ENCODE measurements around the gene CTSO.

CTSO gene

GRCh38 chr4:155984106-155984797 lies 30.6 kb upstream of the CTSO start:
- Histone ChIP-seq H3K79me1 (replicated peaks; ENCODE audit: low read length, poor library complexity, severe bottlenecking) (no peaks in the 10 kb centered on the region), H2BK15ac (ENCODE audit: low read depth, poor library complexity, severe bottlenecking) (no peak overlapping the region), H4K8ac (ENCODE audit: low read length) (no peak overlapping the region), H3K27ac (ENCODE audit: low read length, poor library complexity, severe bottlenecking) (no peak overlapping the region), H3K27me3 (ENCODE audit: control insufficient read depth in 1 of 2, insufficient read depth in 1 of 2, low read length in 2 of 2) (no peaks in the 10 kb centered on the region), H4K91ac (ENCODE audit: low read length) (no peak overlapping the region), H3K36me3 (ENCODE audit: control insufficient read depth in 1 of 2, insufficient read depth in 2 of 2, low read depth in 1 of 2, low read length in 2 of 2) (no peaks in the 10 kb centered on the region), H3K9me3 (ENCODE audit: control insufficient read depth, low read length) (peaks cover 12% of the 10 kb centered on the region), H3K4me1 (ENCODE audit: control insufficient read depth, insufficient read depth, low read depth, low read length) (no peaks in the 10 kb centered on the region), H2BK120ac (ENCODE audit: low read depth, low read length) (no peak overlapping the region), H2BK5ac (ENCODE audit: low read depth, low read length, poor library complexity, severe bottlenecking) (no peak overlapping the region), H2BK12ac (ENCODE audit: low read length in 2 of 2) (no peak overlapping the region), H3K14ac (ENCODE audit: low read length in 2 of 2) (no peak overlapping the region), H3K23ac (ENCODE audit: low read length in 2 of 2) (no peak overlapping the region), H3K4me2 (ENCODE audit: low read length, poor library complexity, severe bottlenecking) (no peak overlapping the region), H3K9ac (ENCODE audit: low read length) (no peak overlapping the region), H3K18ac (ENCODE audit: low read depth in 1 of 2, low read length in 2 of 2) (no peak overlapping the region), H2AK5ac (ENCODE audit: low read length, severe bottlenecking) (no peak overlapping the region), H2AFZ (ENCODE audit: low read depth, low read length) (no peak overlapping the region), H3K4ac (ENCODE audit: low read depth in 1 of 2, low read length in 2 of 2) (no peak overlapping the region), H3K4me3 (ENCODE audit: insufficient read depth in 1 of 2, low read depth in 1 of 2, low read length in 2 of 2) (no peak overlapping the region)
- DNase-seq = no peak
- 80% methylated on average over 2 of the region's 4 CpGs for WGBS

- Histone ChIP-seq H2AK5ac (ENCODE audit: low read length, severe bottlenecking) (no peak overlapping the region), H3K4me3 (ENCODE audit: insufficient read depth in 1 of 2, low read depth in 1 of 2, low read length in 2 of 2) (no peak overlapping the region), H3K9me3 (ENCODE audit: control insufficient read depth, low read length) (peaks cover 22% of the 10 kb centered on the region), H4K8ac (ENCODE audit: low read length) (no peak overlapping the region), H2BK15ac (ENCODE audit: low read depth, poor library complexity, severe bottlenecking) (no peak overlapping the region), H3K27ac (ENCODE audit: low read length, poor library complexity, severe bottlenecking) (no peak overlapping the region), H3K36me3 (ENCODE audit: control insufficient read depth in 1 of 2, insufficient read depth in 2 of 2, low read depth in 1 of 2, low read length in 2 of 2) (no peaks in the 10 kb centered on the region), H3K4me1 (ENCODE audit: control insufficient read depth, insufficient read depth, low read depth, low read length) (no peaks in the 10 kb centered on the region), H3K18ac (ENCODE audit: low read depth in 1 of 2, low read length in 2 of 2) (no peak overlapping the region), H4K91ac (ENCODE audit: low read length) (no peak overlapping the region), H2AFZ (ENCODE audit: low read depth, low read length) (no peak overlapping the region), H3K4me2 (ENCODE audit: low read length, poor library complexity, severe bottlenecking) (no peak overlapping the region), H3K79me1 (replicated peaks; ENCODE audit: low read length, poor library complexity, severe bottlenecking) (no peaks in the 10 kb centered on the region), H3K14ac (ENCODE audit: low read length in 2 of 2) (no peak overlapping the region), H2BK5ac (ENCODE audit: low read depth, low read length, poor library complexity, severe bottlenecking) (no peak overlapping the region), H3K9ac (ENCODE audit: low read length) (no peak overlapping the region), H3K27me3 (ENCODE audit: control insufficient read depth in 1 of 2, insufficient read depth in 1 of 2, low read length in 2 of 2) (no peaks in the 10 kb centered on the region), H2BK120ac (ENCODE audit: low read depth, low read length) (no peak overlapping the region), H3K4ac (ENCODE audit: low read depth in 1 of 2, low read length in 2 of 2) (no peak overlapping the region), H3K23ac (ENCODE audit: low read length in 2 of 2) (no peak overlapping the region), H2BK12ac (ENCODE audit: low read length in 2 of 2) (no peak overlapping the region)
- no CpG with 5 or more reads among the region's 2 CpGs for WGBS
- DNase-seq = no peak
Observed at GRCh38 chr4:155982736-155983385, 29.2 kb upstream of the CTSO start.

- H3K36me3 ChIP-seq (ENCODE audit: control insufficient read depth in 1 of 2, insufficient read depth in 2 of 2, low read depth in 1 of 2, low read length in 2 of 2) = no peaks in the 10 kb centered on the region
- H2BK15ac ChIP-seq (ENCODE audit: low read depth, poor library complexity, severe bottlenecking) = no peak overlapping the region
- no peak overlapping the region for H3K4me2 ChIP-seq (ENCODE audit: low read length, poor library complexity, severe bottlenecking)
- no peak for DNase-seq
- no peak overlapping the region for H3K18ac ChIP-seq (ENCODE audit: low read depth in 1 of 2, low read length in 2 of 2)
- H4K91ac ChIP-seq (ENCODE audit: low read length) = no peak overlapping the region
- 76% methylated on average over 4 of the region's 4 CpGs for WGBS
- no peak overlapping the region for H3K4ac ChIP-seq (ENCODE audit: low read depth in 1 of 2, low read length in 2 of 2)
- H2BK120ac ChIP-seq (ENCODE audit: low read depth, low read length) = no peak overlapping the region
- no peak overlapping the region for H3K23ac ChIP-seq (ENCODE audit: low read length in 2 of 2)
- H3K4me3 ChIP-seq (ENCODE audit: insufficient read depth in 1 of 2, low read depth in 1 of 2, low read length in 2 of 2) = no peak overlapping the region
- no peak overlapping the region for H4K8ac ChIP-seq (ENCODE audit: low read length)
- peaks cover 23% of the 10 kb centered on the region for H3K9me3 ChIP-seq (ENCODE audit: control insufficient read depth, low read length)
- peaks cover 1% of the 10 kb centered on the region for H3K4me1 ChIP-seq (ENCODE audit: control insufficient read depth, insufficient read depth, low read depth, low read length)
- no peaks in the 10 kb centered on the region for H3K27me3 ChIP-seq (ENCODE audit: control insufficient read depth in 1 of 2, insufficient read depth in 1 of 2, low read length in 2 of 2)
- no peak overlapping the region for H2AFZ ChIP-seq (ENCODE audit: low read depth, low read length)
- no peak overlapping the region for H2AK5ac ChIP-seq (ENCODE audit: low read length, severe bottlenecking)
- no peak overlapping the region for H3K9ac ChIP-seq (ENCODE audit: low read length)
- no peak overlapping the region for H3K14ac ChIP-seq (ENCODE audit: low read length in 2 of 2)
- no peaks in the 10 kb centered on the region for H3K79me1 ChIP-seq (replicated peaks; ENCODE audit: low read length, poor library complexity, severe bottlenecking)
- no peak overlapping the region for H2BK12ac ChIP-seq (ENCODE audit: low read length in 2 of 2)
- H3K27ac ChIP-seq (ENCODE audit: low read length, poor library complexity, severe bottlenecking) = no peak overlapping the region
- H2BK5ac ChIP-seq (ENCODE audit: low read depth, low read length, poor library complexity, severe bottlenecking) = no peak overlapping the region
Observed at GRCh38 chr4:155978810-155979209, 25.1 kb upstream of the CTSO start.

- Histone ChIP-seq H2BK5ac (ENCODE audit: low read depth, low read length, poor library complexity, severe bottlenecking) (no peak overlapping the region), H3K14ac (ENCODE audit: low read length in 2 of 2) (no peak overlapping the region), H3K18ac (ENCODE audit: low read depth in 1 of 2, low read length in 2 of 2) (no peak overlapping the region), H3K23ac (ENCODE audit: low read length in 2 of 2) (no peak overlapping the region), H3K9ac (ENCODE audit: low read length) (no peak overlapping the region), H2AK5ac (ENCODE audit: low read length, severe bottlenecking) (no peak overlapping the region), H4K8ac (ENCODE audit: low read length) (no peak overlapping the region), H2AFZ (ENCODE audit: low read depth, low read length) (no peak overlapping the region), H2BK12ac (ENCODE audit: low read length in 2 of 2) (peak overlapping the region in 1 of 2 experiments; percentile 42), H3K4me1 (ENCODE audit: control insufficient read depth, insufficient read depth, low read depth, low read length) (peaks cover 3% of the 10 kb centered on the region), H2BK15ac (ENCODE audit: low read depth, poor library complexity, severe bottlenecking) (no peak overlapping the region), H3K27me3 (ENCODE audit: control insufficient read depth in 1 of 2, insufficient read depth in 1 of 2, low read length in 2 of 2) (no peaks in the 10 kb centered on the region), H3K4ac (ENCODE audit: low read depth in 1 of 2, low read length in 2 of 2) (no peak overlapping the region), H2BK120ac (ENCODE audit: low read depth, low read length) (no peak overlapping the region), H3K27ac (ENCODE audit: low read length, poor library complexity, severe bottlenecking) (no peak overlapping the region), H3K36me3 (ENCODE audit: control insufficient read depth in 1 of 2, insufficient read depth in 2 of 2, low read depth in 1 of 2, low read length in 2 of 2) (no peaks in the 10 kb centered on the region), H3K4me3 (ENCODE audit: insufficient read depth in 1 of 2, low read depth in 1 of 2, low read length in 2 of 2) (no peak overlapping the region), H4K91ac (ENCODE audit: low read length) (no peak overlapping the region), H3K79me1 (replicated peaks; ENCODE audit: low read length, poor library complexity, severe bottlenecking) (no peaks in the 10 kb centered on the region), H3K4me2 (ENCODE audit: low read length, poor library complexity, severe bottlenecking) (no peak overlapping the region), H3K9me3 (ENCODE audit: control insufficient read depth, low read length) (peaks cover 17% of the 10 kb centered on the region)
- DNase-seq = no peak
- WGBS = 98% methylated on average over 2 of the region's 2 CpGs
Observed at GRCh38 chr4:155975511-155975910, 21.8 kb upstream of the CTSO start.

Measured in mesenchymal stem cell (in vitro differentiated cells and primary cell).